GM18868 (cell line): ENCODE results near the gene HRG.
"Not testable (repeated sequence)": the region's sequence is repeated elsewhere in the genome, so short reads cannot be mapped to it uniquely, and the experiment has no call there.

ENCODE experiments used
- ATAC-seq: cut with Tn5 transposase; IDR thresholded peaks from one replicate; pipeline ENCODE4 v1.9.1; 2021; ENCODE audit warnings: mild to moderate bottlenecking, moderate library complexity; ENCODE audit not compliant: unreplicated experiment

Gene HRG

GRCh38 chr3:186665625-186666188, at the start of gene HRG:
Gene HRG (plus strand): TSS chr3:186666014. CDS start chr3:186666032, 18 bp downstream.
- no peak for ATAC-seq

GRCh38 chr3:186616299-186616617, 49.6 kb upstream of the HRG start:
- ATAC-seq, result no peak

- ATAC-seq, result peak; percentile 94
Observed at GRCh38 chr3:186617036-186617946, 48.5 kb upstream of the HRG start.

GRCh38 chr3:186618318-186618938, 47.4 kb upstream of the HRG start:
- no peak for ATAC-seq

- no peak for ATAC-seq
Observed at GRCh38 chr3:186619787-186620212, 46.0 kb upstream of the HRG start.

- no peak for ATAC-seq
Observed at GRCh38 chr3:186620213-186621092, 45.4 kb upstream of the HRG start.

GRCh38 chr3:186621894-186622650, 43.7 kb upstream of the HRG start:
- ATAC-seq, result no peak

- no peak for ATAC-seq
Observed at GRCh38 chr3:186622651-186623310, 43.0 kb upstream of the HRG start.

- no peak for ATAC-seq
Observed at GRCh38 chr3:186624598-186624997, 41.2 kb upstream of the HRG start.

GRCh38 chr3:186625600-186626042, 40.2 kb upstream of the HRG start:
- ATAC-seq, result no peak

GRCh38 chr3:186626254-186626847, 39.5 kb upstream of the HRG start:
- ATAC-seq, result no peak

- ATAC-seq, result no peak
Observed at GRCh38 chr3:186627852-186628414, 37.9 kb upstream of the HRG start.

GRCh38 chr3:186628756-186629155, 37.1 kb upstream of the HRG start:
- ATAC-seq, result no peak

GRCh38 chr3:186630950-186631641, 34.7 kb upstream of the HRG start:
- no peak for ATAC-seq

GRCh38 chr3:186633481-186633880, 32.3 kb upstream of the HRG start:
- no peak for ATAC-seq

GRCh38 chr3:186634207-186634606, 31.6 kb upstream of the HRG start:
- ATAC-seq, result not testable (repeated sequence)

GRCh38 chr3:186635532-186635931, 30.3 kb upstream of the HRG start:
- no peak for ATAC-seq

- no peak for ATAC-seq
Observed at GRCh38 chr3:186636536-186636935, 29.3 kb upstream of the HRG start.
